Gastrocnemius medialis (tissue), 4 donors: ENCODE data around the gene LCT. TPM values are rescaled to one million over a fixed set of nuclear protein-coding genes. Genes with fewer than 3 reads are reported as not detected.

Experiments
- ATAC-seq, 2 donors: fragments of 150-250 bp; one replicate each; pipeline ENCODE4 v1.9.1; 2016
- DNase-seq, 2 donors: peaks; one replicate each; pipeline ENCODE4 v3.0.0-alpha.2; 2019
- H3K27ac ChIP-seq, 4 donors: fragments of 200-600 bp; sonication (generic); 1 replicate in 1 of 4; 2 replicates in 3 of 4; pipeline ENCODE4 v1.5.1; 2016 to 2018; ENCODE audit warnings: mild to moderate bottlenecking in 2 of 4, moderate library complexity in 1 of 4
- H3K27me3 ChIP-seq, 3 donors: fragments of 200-600 bp; sonication (generic) in 2 of 3; 1 replicate in 1 of 3; 2 replicates in 2 of 3; pipeline versions ENCODE4 v1.5.1 to v1.6.0; 2016 to 2019; ENCODE audit warnings: mild to moderate bottlenecking in 1 of 3, moderate library complexity in 1 of 3
- H3K36me3 ChIP-seq, 2 donors: fragments of 200-600 bp; sonication (generic) in 1 of 2; one replicate each; pipeline ENCODE4 v1.5.1; 2017 to 2018
- H3K4me1 ChIP-seq, 2 donors: fragments of 200-600 bp; sonication (generic) in 1 of 2; one replicate each; pipeline ENCODE4 v1.5.1; 2016 to 2017; ENCODE audit warnings: mild to moderate bottlenecking in 2 of 2
- H3K4me3 ChIP-seq, 4 donors: fragments of 200-600 bp; sonication (generic) in 3 of 4; 1 replicate in 1 of 4; 2 replicates in 3 of 4; pipeline ENCODE4 v1.5.1; 2016 to 2019; ENCODE audit warnings: mild to moderate bottlenecking in 2 of 4
- H3K9me3 ChIP-seq, 3 donors: fragments of 200-600 bp; sonication (generic) in 2 of 3; 1 replicate in 1 of 3; 2 replicates in 2 of 3; pipeline ENCODE4 v1.5.1; 2016 to 2019
- POLR2A ChIP-seq, 2 donors: fragments of 450-650 bp; IDR thresholded peaks; one replicate each; pipeline ENCODE4 v1.6.1; 2017; ENCODE audit warnings: antibody characterized with exemption in 2 of 2, mild to moderate bottlenecking in 2 of 2, moderate library complexity in 2 of 2
- in situ Hi-C, 4 donors: fragments of 200-750 bp; cut with MboI; loops; one replicate each; pipeline versions ENCODE4 v1.15.0 to v1.8.0; 2017; ENCODE audit warnings: low sequenced_read_pairs in 4 of 4
- intact Hi-C: fragments of 100-400 bp; cut with DNase I; formaldehyde crosslinking; loops from one replicate; pipeline ENCODE4 v1.15.1; 2023; ENCODE audit warnings: low total_unique reads
- total RNA-seq, 4 donors: library from RNA; depleted of rRNA; stranded (reverse); fragments of >200 nt; gene quantifications; one replicate each; pipeline versions ENCODE4 v1.1.0 to v1.2.3, GENCODE V29; 2016
- TF ChIP-seq, protein P1 (sequence below), 5 experiments: fragments of 450-650 bp in 3 of 5; fragments of 200-600 bp in 2 of 5; sonication (generic) in 2 of 5; IDR thresholded peaks in 4 of 5; conservative IDR thresholded peaks in 1 of 5; 1 replicate in 4 of 5; 2 replicates in 1 of 5; pipeline ENCODE4 v1.5.1; 2016 to 2019; ENCODE audit warnings: antibody characterized with exemption in 5 of 5, mild to moderate bottlenecking in 3 of 5, moderate library complexity in 3 of 5

LCT gene
- total RNA-seq, 4 donors from 2014 or later, result 0.13 TPM; not detected in 3

DNA sequence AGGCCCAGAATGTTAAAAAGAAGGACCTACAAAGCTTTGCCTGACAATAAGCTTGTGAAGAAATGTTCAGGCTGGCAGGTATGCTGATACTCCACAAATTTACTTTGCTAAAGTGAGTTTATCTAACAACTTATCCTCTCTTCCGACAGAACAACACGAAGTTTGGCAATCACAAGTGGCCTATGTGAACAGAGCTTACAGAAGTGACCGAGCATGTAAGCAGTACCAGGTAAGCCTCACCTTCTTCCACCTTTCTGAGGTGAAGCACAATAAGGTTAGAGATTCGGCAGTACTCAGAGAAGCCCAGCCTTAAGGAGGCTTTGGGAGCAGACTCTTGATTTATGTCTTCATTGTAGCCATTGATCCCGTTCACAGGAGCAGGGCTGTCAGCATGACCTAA lies 9.0 kb upstream of the LCT start:
- ATAC-seq (no peak), DNase-seq (no peak)
- H3K36me3 ChIP-seq, result peaks cover 0 to 50% of the 10 kb centered on the region in 2 donors
- intact Hi-C loops (no loop called here), in situ Hi-C loops (no loop called here)
- TF ChIP-seq POLR2A (IDR thresholded peaks at IDR 0.05), result no peak
- TF ChIP-seq, protein P1, sequence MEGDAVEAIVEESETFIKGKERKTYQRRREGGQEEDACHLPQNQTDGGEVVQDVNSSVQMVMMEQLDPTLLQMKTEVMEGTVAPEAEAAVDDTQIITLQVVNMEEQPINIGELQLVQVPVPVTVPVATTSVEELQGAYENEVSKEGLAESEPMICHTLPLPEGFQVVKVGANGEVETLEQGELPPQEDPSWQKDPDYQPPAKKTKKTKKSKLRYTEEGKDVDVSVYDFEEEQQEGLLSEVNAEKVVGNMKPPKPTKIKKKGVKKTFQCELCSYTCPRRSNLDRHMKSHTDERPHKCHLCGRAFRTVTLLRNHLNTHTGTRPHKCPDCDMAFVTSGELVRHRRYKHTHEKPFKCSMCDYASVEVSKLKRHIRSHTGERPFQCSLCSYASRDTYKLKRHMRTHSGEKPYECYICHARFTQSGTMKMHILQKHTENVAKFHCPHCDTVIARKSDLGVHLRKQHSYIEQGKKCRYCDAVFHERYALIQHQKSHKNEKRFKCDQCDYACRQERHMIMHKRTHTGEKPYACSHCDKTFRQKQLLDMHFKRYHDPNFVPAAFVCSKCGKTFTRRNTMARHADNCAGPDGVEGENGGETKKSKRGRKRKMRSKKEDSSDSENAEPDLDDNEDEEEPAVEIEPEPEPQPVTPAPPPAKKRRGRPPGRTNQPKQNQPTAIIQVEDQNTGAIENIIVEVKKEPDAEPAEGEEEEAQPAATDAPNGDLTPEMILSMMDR (IDR thresholded peaks at IDR 0.05 in 4 of 5, conservative IDR thresholded peaks at IDR 0.05 in 1 of 5), result no peak
- H3K27me3 ChIP-seq, result no peaks in the 10 kb centered on the region
- no peak overlapping the region for H3K27ac ChIP-seq
- H3K4me3 ChIP-seq, result no peak overlapping the region
- no peaks in the 10 kb centered on the region for H3K9me3 ChIP-seq
- H3K4me1 ChIP-seq, result no peaks in the 10 kb centered on the region

DNA sequence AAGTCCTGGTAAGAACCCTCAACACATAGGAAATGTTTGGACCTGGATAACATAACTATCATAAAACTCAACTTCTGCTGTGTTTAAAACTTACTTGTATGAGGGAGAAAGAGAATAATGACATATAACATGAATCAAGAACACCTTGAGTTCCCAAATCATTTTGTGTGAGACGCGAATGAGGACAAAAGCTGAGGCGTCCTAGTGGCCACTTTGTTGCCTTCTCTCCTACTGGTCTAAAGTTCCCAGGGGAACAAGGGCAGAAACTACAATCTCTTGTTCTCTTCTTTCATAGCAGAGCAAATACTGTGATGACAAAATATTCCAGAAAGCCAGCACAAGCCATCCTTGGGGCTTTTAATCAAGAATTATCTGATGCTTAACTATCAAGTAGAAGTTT lies 8.3 kb upstream of the LCT start:
- TF ChIP-seq POLR2A (IDR thresholded peaks at IDR 0.05), result no peak
- TF ChIP-seq, protein P1 (IDR thresholded peaks at IDR 0.05 in 4 of 5, conservative IDR thresholded peaks at IDR 0.05 in 1 of 5), result no peak
- H3K9me3 ChIP-seq, result no peaks in the 10 kb centered on the region
- intact Hi-C loops (no loop called here), in situ Hi-C loops (no loop called here)
- H3K27ac ChIP-seq, result no peak overlapping the region
- ATAC-seq, result no peak
- H3K36me3 ChIP-seq, result peaks cover 0 to 43% of the 10 kb centered on the region in 2 donors
- no peaks in the 10 kb centered on the region for H3K27me3 ChIP-seq
- no peak overlapping the region for H3K4me3 ChIP-seq
- DNase-seq, result no peak
- peaks cover 5 to 7% of the 10 kb centered on the region in 2 donors for H3K4me1 ChIP-seq

DNA sequence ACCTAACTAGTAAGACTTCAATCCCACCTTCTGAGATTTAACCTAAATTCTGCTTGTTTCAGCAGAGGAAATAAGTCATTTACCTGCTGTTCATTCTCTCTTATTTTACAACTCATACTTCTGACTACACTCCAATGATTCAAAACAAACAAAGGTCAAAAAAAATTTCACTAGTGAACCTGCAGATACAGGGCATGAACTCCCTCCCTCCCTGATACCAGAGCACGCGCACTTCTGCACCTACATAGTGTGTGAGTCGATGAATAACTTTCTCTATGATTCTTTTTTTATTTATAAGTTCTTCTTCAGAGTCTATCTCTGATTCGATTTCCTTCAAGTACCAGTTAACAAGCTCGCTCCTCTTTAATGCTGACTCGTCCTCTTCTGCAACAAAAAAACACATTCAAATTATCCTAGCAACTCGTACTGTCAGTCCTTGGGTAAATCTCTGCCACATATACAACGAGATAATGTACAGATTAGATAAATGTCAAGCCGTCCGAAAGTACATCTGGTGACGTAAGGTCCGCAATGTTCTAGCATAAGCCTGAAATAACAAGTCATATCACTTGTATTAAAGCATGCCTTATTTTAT lies 7.4 kb upstream of the LCT start:
- Histone ChIP-seq H3K36me3 (peaks cover 0 to 43% of the 10 kb centered on the region in 2 donors), H3K4me3 (no peak overlapping the region), H3K4me1 (peaks cover 8 to 15% of the 10 kb centered on the region in 2 donors), H3K27me3 (no peaks in the 10 kb centered on the region), H3K9me3 (no peaks in the 10 kb centered on the region), H3K27ac (no peak overlapping the region)
- intact Hi-C loops (no loop called here), in situ Hi-C loops (no loop called here)
- TF ChIP-seq POLR2A (IDR thresholded peaks at IDR 0.05), result no peak
- TF ChIP-seq, protein P1 (IDR thresholded peaks at IDR 0.05 in 4 of 5, conservative IDR thresholded peaks at IDR 0.05 in 1 of 5), result no peak
- DNase-seq (no peak), ATAC-seq (no peak)

DNA sequence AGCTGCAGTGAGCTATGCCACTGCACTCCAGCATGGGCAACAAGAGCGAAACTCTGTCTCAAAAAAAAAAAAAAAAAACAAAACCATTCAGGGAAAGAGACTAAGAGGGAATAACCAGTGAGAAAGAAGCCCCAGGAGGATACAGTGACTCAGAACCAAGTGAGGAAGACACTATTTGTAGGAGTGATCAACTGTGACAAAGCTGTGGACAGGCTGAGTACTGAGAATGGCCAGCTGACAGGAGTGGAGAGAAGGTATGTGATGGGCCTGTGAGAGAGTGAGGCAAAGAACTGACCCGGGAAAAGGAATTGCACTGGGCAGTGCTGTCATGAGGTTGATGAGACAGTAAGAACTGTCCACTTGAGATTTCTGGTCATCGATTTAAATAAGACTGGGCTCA lies 6.7 kb upstream of the LCT start:
- in situ Hi-C loops, result no loop called here
- TF ChIP-seq, protein P1 (IDR thresholded peaks at IDR 0.05 in 4 of 5, conservative IDR thresholded peaks at IDR 0.05 in 1 of 5), result no peak
- TF ChIP-seq POLR2A (IDR thresholded peaks at IDR 0.05), result no peak
- Histone ChIP-seq H3K36me3 (peaks cover 0 to 43% of the 10 kb centered on the region in 2 donors), H3K27ac (no peak overlapping the region), H3K9me3 (no peaks in the 10 kb centered on the region), H3K4me1 (peaks cover 8 to 17% of the 10 kb centered on the region in 2 donors), H3K27me3 (no peaks in the 10 kb centered on the region), H3K4me3 (no peak overlapping the region)
- no peak for DNase-seq
- intact Hi-C loops, result no loop called here
- no peak for ATAC-seq

DNA sequence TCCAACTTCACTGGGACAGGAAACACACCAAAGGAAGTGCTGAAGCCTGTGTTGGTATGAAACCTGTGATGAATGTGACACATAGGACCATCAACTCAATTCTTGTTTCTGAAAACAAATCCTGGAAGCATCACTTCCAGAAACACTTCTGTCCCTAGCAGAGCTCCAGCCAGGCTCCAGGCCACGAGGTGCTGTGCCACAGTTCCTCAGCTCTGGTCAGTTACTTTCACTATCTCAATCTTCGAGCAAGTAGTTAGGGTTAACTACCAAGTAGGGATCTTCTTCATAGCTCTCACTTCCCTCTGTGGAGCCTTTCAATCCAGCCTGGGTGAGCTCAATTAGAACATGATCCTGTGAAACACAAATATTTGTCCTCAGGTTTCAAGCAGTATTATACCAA lies 3.6 kb upstream of the LCT start:
- TF ChIP-seq, protein P1 (IDR thresholded peaks at IDR 0.05 in 4 of 5, conservative IDR thresholded peaks at IDR 0.05 in 1 of 5), result no peak
- no peak for TF ChIP-seq POLR2A (IDR thresholded peaks at IDR 0.05)
- ATAC-seq, result no peak
- DNase-seq, result no peak

More for the DNA sequence above, 3.6 kb upstream of the LCT start:
- peaks cover 0 to 17% of the 10 kb centered on the region in 2 donors for H3K36me3 ChIP-seq
- H3K27ac ChIP-seq, result peak overlapping the region in 1 of 4 donors; percentile 39
- H3K9me3 ChIP-seq, result no peaks in the 10 kb centered on the region
- H3K4me3 ChIP-seq, result no peak overlapping the region
- in situ Hi-C loops (no loop called here), intact Hi-C loops (no loop called here)
- no peaks in the 10 kb centered on the region for H3K27me3 ChIP-seq
- H3K4me1 ChIP-seq, result peaks cover 8 to 17% of the 10 kb centered on the region in 2 donors
